ENCODE data around the gene ULBP2.
"Not testable (repeated sequence)": the region's sequence is repeated elsewhere in the genome, so short reads cannot be mapped to it uniquely, and the experiment has no call there.

Gene ULBP2

GRCh38 chr6:149967591-149967990, 25.8 kb downstream of the ULBP2 start:
- no peak for FAIRE-seq
- no peak for TF ChIP-seq CTCF (IDR thresholded peaks at IDR 0.05; ENCODE audit: insufficient read depth, missing control alignments)
- DNase-seq (ENCODE audit: insufficient read length, low spot score): no peak

GRCh38 chr6:149967999-149968398, 26.2 kb downstream of the ULBP2 start:
- not testable (repeated sequence) for DNase-seq (ENCODE audit: insufficient read length, low spot score); FAIRE-seq

- not testable (repeated sequence) for FAIRE-seq; DNase-seq (ENCODE audit: insufficient read length, low spot score)
These were observed 27.1 kb downstream of the ULBP2 start for GRCh38 chr6:149968909-149969308.

- no peak for TF ChIP-seq CTCF (IDR thresholded peaks at IDR 0.05; ENCODE audit: insufficient read depth, missing control alignments)
- DNase-seq (ENCODE audit: insufficient read length, low spot score) (no peak), FAIRE-seq (no peak)
These were observed 27.8 kb downstream of the ULBP2 start for GRCh38 chr6:149969635-149970034.

- FAIRE-seq; DNase-seq (ENCODE audit: insufficient read length, low spot score): not testable (repeated sequence)
These were observed 32.6 kb downstream of the ULBP2 start for GRCh38 chr6:149974394-149974793.

- FAIRE-seq (no peak), DNase-seq (ENCODE audit: insufficient read length, low spot score) (no peak)
- no peak for TF ChIP-seq CTCF (IDR thresholded peaks at IDR 0.05; ENCODE audit: insufficient read depth, missing control alignments)
These were observed 33.0 kb downstream of the ULBP2 start for GRCh38 chr6:149974825-149975224.

GRCh38 chr6:149975400-149975799, 33.6 kb downstream of the ULBP2 start:
- no peak for TF ChIP-seq CTCF (IDR thresholded peaks at IDR 0.05; ENCODE audit: insufficient read depth, missing control alignments)
- FAIRE-seq (no peak), DNase-seq (ENCODE audit: insufficient read length, low spot score) (no peak)

GRCh38 chr6:149977221-149977620, 35.4 kb downstream of the ULBP2 start:
- no peak for TF ChIP-seq CTCF (IDR thresholded peaks at IDR 0.05; ENCODE audit: insufficient read depth, missing control alignments)
- DNase-seq (ENCODE audit: insufficient read length, low spot score) (no peak), FAIRE-seq (no peak)

- no peak for FAIRE-seq
- TF ChIP-seq CTCF (IDR thresholded peaks at IDR 0.05; ENCODE audit: insufficient read depth, missing control alignments): no peak
- no peak for DNase-seq (ENCODE audit: insufficient read length, low spot score)
These were observed 36.8 kb downstream of the ULBP2 start for GRCh38 chr6:149978610-149979009.
